Calu3 (cell line): ENCODE data around the gene ADAMTS17. TPM values are rescaled to one million over a fixed set of nuclear protein-coding genes. Genes with fewer than 3 reads are reported as not detected.
A peak's percentile ranks its signal among the peaks of the same experiment; 100 is the strongest.

ENCODE experiments used
- BruUV-seq: library from RNA; stranded (reverse); fragments of 400-500 nt; replicated peaks from 2 replicates; lab custom pipeline; 2021; lab: Mats Ljungman, UMichigan
- CTCF ChIA-PET: fragments of 300-600 bp; sonication (Branson Sonifier 250); formaldehyde crosslinking; loops from one replicate; lab custom pipeline; 2022; ENCODE audit warnings: antibody characterized with exemption; lab: Charles Lee
- DNase-seq: peaks from one replicate; pipeline ENCODE4 v3.0.0; 2022
- H3K27ac Mint-ChIP-seq: one replicate; pipeline ENCODE4 v1.8.0; 2022; ENCODE audit warnings: mixed read lengths; ENCODE audit not compliant: unreplicated experiment
- H3K27me3 Mint-ChIP-seq: one replicate; pipeline ENCODE4 v1.8.0; 2022; ENCODE audit warnings: mixed read lengths; ENCODE audit not compliant: unreplicated experiment
- H3K36me3 Mint-ChIP-seq: one replicate; pipeline ENCODE4 v1.8.0; 2022; ENCODE audit warnings: mild to moderate bottlenecking, moderate library complexity, mixed read lengths; ENCODE audit not compliant: insufficient read depth, unreplicated experiment
- H3K4me1 Mint-ChIP-seq: one replicate; pipeline ENCODE4 v1.8.0; 2022; ENCODE audit warnings: mild to moderate bottlenecking, low read depth, mixed read lengths; ENCODE audit not compliant: unreplicated experiment
- H3K4me3 Mint-ChIP-seq: one replicate; pipeline ENCODE4 v1.8.0; 2022; ENCODE audit warnings: mild to moderate bottlenecking, low read depth, moderate library complexity, mixed read lengths; ENCODE audit not compliant: unreplicated experiment
- H3K9me3 Mint-ChIP-seq: one replicate; pipeline ENCODE4 v1.8.0; 2022; ENCODE audit warnings: low read depth, mixed read lengths; ENCODE audit not compliant: unreplicated experiment
- intact Hi-C: fragments of 100-400 bp; cut with micrococcal nuclease; formaldehyde crosslinking; loops from one replicate; pipeline ENCODE4 v1.10.0; 2022; ENCODE audit not compliant: unreplicated experiment
- total RNA-seq: library from RNA; stranded (reverse); gene quantifications from 2 replicates; pipeline ENCODE4 v1.2.3, GENCODE V29; 2022
- TF ChIP-seq, protein P1 (sequence below): fragments of 200-600 bp; IDR thresholded peaks from one replicate; pipeline ENCODE4 v1.8.0; 2022; ENCODE audit warnings: antibody characterized with exemption; ENCODE audit not compliant: unreplicated experiment

Gene ADAMTS17
- total RNA-seq, 1 experiment from 2014 or later = 3.5 TPM

DNA sequence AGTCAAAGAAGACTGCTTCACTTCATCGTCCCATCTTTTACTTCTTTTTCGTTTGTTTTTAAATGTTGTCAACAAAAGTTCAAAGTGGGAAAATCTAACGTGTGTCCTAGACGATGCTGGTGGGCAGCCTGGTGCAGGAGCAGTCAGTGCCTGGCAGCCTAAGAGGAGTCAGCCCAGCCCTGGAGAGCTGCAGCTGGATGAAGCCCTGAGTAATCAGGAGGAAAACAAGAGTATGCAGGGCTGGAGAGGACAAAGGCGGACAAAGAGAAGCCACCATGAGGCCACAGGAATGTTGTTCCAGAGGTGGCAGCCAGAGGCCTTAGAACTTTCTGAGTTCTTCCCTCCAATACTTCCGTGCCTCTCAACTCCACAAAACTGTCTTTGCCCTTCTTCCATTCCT lies 5.7 kb downstream of the ADAMTS17 start:
- intact Hi-C loops = no loop called here

DNA sequence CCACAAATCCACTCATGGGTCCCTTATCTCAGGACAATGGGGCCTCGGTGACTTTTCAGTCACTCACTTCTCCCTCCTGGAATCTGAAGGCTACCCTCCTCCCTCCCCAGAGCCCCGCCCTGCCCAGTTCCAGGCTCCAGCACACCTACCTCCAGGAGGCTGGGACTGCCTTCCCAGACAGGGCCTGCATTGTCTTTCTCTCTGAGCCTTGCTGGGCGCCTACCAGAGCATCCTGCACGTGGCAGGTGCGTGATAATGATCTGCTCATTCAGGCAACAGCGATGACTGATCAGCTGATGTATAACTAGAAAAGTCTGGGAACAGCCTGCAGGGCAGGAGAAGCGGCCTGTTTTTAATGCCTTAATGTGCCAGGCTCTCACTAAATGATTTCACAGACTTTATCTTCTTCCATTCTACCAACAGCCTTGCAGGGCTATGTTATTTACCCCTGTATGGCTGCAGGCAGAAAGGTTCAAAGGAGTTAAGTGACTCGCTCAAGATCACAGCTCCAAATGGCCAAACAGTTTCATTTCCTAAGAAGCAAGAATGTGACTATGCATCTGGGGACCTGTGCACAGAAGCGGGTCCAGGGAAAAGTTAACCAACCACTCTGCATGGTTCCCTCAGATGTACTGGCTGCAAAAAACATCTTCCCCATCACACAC lies 6.3 kb downstream of the ADAMTS17 start:
- H3K4me1 Mint-ChIP-seq = no peaks in the 10 kb centered on the region
- no peak overlapping the region for H3K4me3 Mint-ChIP-seq
- TF ChIP-seq, protein P1, sequence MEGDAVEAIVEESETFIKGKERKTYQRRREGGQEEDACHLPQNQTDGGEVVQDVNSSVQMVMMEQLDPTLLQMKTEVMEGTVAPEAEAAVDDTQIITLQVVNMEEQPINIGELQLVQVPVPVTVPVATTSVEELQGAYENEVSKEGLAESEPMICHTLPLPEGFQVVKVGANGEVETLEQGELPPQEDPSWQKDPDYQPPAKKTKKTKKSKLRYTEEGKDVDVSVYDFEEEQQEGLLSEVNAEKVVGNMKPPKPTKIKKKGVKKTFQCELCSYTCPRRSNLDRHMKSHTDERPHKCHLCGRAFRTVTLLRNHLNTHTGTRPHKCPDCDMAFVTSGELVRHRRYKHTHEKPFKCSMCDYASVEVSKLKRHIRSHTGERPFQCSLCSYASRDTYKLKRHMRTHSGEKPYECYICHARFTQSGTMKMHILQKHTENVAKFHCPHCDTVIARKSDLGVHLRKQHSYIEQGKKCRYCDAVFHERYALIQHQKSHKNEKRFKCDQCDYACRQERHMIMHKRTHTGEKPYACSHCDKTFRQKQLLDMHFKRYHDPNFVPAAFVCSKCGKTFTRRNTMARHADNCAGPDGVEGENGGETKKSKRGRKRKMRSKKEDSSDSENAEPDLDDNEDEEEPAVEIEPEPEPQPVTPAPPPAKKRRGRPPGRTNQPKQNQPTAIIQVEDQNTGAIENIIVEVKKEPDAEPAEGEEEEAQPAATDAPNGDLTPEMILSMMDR = no peak
- peaks cover 9% of the 10 kb centered on the region for H3K36me3 Mint-ChIP-seq
- H3K27me3 Mint-ChIP-seq = peaks cover 29% of the 10 kb centered on the region
- BruUV-seq = no TSS peak
- CTCF ChIA-PET = interaction anchor here (0.5 to 2.3 kb wide), 2 partner anchors 15 to 536 kb away, joined by 3 to 6 read pairs; no protein-coding TSS in a partner anchor
- H3K27ac Mint-ChIP-seq = no peak overlapping the region
- no peaks in the 10 kb centered on the region for H3K9me3 Mint-ChIP-seq
- intact Hi-C loops = no loop called here
- DNase-seq = peak; percentile 30

More for the DNA sequence above, 5.7 kb downstream of the ADAMTS17 start:
- Mint-ChIP-seq H3K4me3 (no peak overlapping the region), H3K27me3 (peaks cover 29% of the 10 kb centered on the region), H3K9me3 (no peaks in the 10 kb centered on the region), H3K27ac (no peak overlapping the region), H3K36me3 (peaks cover 15% of the 10 kb centered on the region), H3K4me1 (no peaks in the 10 kb centered on the region)
- CTCF ChIA-PET = interaction anchor here (0.5 to 2.3 kb wide), 2 partner anchors 14 to 536 kb away, joined by 3 to 6 read pairs; no protein-coding TSS in a partner anchor
- no peak for DNase-seq
- no TSS peak for BruUV-seq
- TF ChIP-seq, protein P1 = no peak

DNA sequence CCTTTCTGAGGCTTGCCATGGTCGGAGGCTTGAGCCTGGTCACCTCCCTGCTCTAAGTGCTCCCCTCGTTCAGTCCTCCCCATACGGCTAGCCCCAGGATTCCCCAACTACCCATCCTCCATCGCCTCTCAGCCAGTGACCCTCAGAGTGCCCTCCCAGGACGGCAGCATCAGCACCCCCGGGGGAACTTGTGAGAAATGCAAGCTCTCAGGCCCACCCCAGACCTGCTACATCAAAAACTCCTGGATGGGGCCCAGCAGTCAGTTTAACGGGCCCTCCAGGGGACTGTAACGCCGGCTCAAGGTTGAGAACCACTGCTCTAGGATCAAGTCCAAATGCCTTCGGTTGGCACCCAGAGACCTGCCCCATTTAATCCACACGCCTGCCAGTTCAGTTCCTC lies 6.9 kb downstream of the ADAMTS17 start:
- TF ChIP-seq, protein P1 = no peak
- CTCF ChIA-PET = interaction anchor here (2.3 kb wide), 1 partner anchor 15 kb away, joined by 6 read pairs; no protein-coding TSS in a partner anchor
- Mint-ChIP-seq H3K27me3 (peaks cover 24% of the 10 kb centered on the region), H3K4me1 (no peaks in the 10 kb centered on the region), H3K9me3 (no peaks in the 10 kb centered on the region), H3K27ac (no peak overlapping the region), H3K36me3 (peaks cover 3% of the 10 kb centered on the region), H3K4me3 (no peak overlapping the region)
- no peak for DNase-seq
- no TSS peak for BruUV-seq
- intact Hi-C loops = no loop called here

DNA sequence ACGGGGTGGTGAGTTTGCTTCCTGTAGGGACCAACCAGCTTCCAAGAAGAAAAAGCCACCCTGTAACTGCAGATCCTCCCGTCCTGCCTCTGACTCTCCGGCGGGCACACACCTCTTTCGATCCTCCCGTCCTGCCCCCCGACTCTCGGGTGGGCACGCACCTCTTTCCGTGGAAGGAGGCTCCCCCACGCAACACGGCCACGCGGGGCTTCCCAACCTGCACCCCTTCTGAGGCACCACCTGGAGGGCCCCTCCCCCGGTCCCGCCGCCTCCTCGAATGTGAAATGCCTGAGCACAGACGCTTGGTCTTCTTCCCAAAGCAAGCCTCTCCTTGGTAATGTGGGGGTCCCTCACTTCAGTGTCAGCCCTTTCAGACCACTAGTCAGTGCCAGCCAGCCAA lies 7.3 kb downstream of the ADAMTS17 start:
- CTCF ChIA-PET = interaction anchor here (2.3 kb wide), 1 partner anchor 16 kb away, joined by 6 read pairs; no protein-coding TSS in a partner anchor
- H3K36me3 Mint-ChIP-seq = no peaks in the 10 kb centered on the region
- BruUV-seq = no TSS peak
- TF ChIP-seq, protein P1 = no peak
- no peak for DNase-seq
- intact Hi-C loops = no loop called here
- H3K27me3 Mint-ChIP-seq = peaks cover 19% of the 10 kb centered on the region
- H3K27ac Mint-ChIP-seq = no peak overlapping the region
- no peak overlapping the region for H3K4me3 Mint-ChIP-seq
- no peaks in the 10 kb centered on the region for H3K9me3 Mint-ChIP-seq
- no peaks in the 10 kb centered on the region for H3K4me1 Mint-ChIP-seq
